NB4 (cell line): ENCODE measurements around the gene TWSG1.

Experiments used
- DNase-seq: peaks from one replicate; pipeline ENCODE4 v3.0.0; 2010; ENCODE audit warnings: low read depth
- H3K4me3 ChIP-seq: one replicate; pipeline ENCODE4 v1.5.1; 2011; ENCODE audit warnings: mild to moderate bottlenecking, low read depth, low read length, moderate library complexity
- MYC ChIP-seq: IDR thresholded peaks from 2 replicates; pipeline ENCODE4 v1.6.1; 2011; ENCODE audit warnings: low read depth, low read length
- POLR2A ChIP-seq: IDR thresholded peaks from 2 replicates; pipeline ENCODE4 v1.6.1; 2011; ENCODE audit warnings: mild to moderate bottlenecking; ENCODE audit not compliant: insufficient read length; ENCODE audit errors: extremely low read depth
- TF ChIP-seq, protein P1 (sequence below): IDR thresholded peaks from one replicate; pipeline ENCODE4 v1.5.1; 2012; ENCODE audit warnings: low read depth, low read length
- TF ChIP-seq, protein P2 (sequence below): IDR thresholded peaks from 2 replicates; pipeline ENCODE4 v1.6.1; 2011; ENCODE audit warnings: low read depth, low read length

TWSG1 gene

DNA sequence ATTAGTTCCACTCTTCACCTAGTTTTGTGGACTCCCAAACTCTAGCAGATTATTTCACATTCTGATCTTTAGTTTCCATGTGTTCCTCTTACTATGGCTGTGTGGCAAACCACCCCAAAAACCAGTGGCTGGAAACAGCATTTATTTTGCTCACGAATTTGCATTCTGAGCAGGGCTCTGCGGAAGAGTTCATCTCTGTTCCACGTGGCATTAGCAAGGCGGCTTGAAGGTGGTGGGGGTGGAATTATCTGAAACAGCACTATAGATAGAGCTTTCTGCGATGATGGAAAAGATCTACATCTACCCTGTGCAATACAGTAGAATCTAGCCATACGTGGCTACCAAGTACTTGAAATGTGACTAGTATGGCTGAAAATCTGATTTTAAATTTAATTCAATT is 5.9 kb downstream of the TWSG1 start:
- no peak for DNase-seq
- no peak for TF ChIP-seq POLR2A
- no peak overlapping the region for H3K4me3 ChIP-seq

DNA sequence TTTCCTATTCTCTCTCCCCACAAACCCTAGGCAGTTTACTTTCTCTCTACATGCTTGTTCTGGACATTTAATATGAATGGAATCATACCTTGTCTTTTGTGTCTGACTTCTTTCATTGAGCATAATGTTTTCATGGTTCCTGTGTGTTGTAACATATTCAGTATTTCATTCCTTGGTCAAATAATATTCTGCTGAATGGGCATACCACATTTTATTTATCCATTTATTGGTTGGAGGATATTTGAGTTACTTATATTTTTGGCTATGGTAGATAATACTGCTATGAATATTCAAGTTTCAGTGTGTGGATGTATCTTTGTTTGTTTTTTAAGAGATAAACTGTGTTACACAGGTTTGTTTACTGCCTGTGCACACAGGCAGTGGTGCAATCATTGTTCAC is 9.0 kb downstream of the TWSG1 start:
- H3K4me3 ChIP-seq = no peak overlapping the region
- TF ChIP-seq MYC = no peak
- TF ChIP-seq, protein P1, sequence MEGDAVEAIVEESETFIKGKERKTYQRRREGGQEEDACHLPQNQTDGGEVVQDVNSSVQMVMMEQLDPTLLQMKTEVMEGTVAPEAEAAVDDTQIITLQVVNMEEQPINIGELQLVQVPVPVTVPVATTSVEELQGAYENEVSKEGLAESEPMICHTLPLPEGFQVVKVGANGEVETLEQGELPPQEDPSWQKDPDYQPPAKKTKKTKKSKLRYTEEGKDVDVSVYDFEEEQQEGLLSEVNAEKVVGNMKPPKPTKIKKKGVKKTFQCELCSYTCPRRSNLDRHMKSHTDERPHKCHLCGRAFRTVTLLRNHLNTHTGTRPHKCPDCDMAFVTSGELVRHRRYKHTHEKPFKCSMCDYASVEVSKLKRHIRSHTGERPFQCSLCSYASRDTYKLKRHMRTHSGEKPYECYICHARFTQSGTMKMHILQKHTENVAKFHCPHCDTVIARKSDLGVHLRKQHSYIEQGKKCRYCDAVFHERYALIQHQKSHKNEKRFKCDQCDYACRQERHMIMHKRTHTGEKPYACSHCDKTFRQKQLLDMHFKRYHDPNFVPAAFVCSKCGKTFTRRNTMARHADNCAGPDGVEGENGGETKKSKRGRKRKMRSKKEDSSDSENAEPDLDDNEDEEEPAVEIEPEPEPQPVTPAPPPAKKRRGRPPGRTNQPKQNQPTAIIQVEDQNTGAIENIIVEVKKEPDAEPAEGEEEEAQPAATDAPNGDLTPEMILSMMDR = no peak
- no peak for TF ChIP-seq POLR2A
- TF ChIP-seq, protein P2, sequence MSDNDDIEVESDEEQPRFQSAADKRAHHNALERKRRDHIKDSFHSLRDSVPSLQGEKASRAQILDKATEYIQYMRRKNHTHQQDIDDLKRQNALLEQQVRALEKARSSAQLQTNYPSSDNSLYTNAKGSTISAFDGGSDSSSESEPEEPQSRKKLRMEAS = no peak
- no peak for DNase-seq

DNA sequence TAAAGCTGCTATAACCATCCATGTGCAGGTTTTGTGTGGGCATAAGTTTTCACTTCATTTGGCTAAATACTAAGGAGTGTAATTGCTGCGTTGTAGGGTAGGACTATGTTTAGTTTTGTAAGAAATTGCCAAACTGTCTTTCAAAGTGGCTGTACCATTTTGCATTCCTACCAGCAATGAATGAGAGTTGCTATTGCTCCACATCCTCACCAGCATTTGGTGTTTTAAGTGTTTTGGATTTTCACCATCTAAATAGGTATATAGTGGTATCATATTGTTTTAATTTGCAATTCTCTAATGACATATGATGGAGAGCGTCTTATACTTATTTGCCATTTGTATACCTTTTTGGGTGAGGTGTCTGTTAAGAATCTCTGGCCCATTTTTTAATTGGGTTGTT is 12.2 kb downstream of the TWSG1 start:
- TF ChIP-seq, protein P1 = no peak
- TF ChIP-seq POLR2A = no peak
- TF ChIP-seq MYC = no peak
- TF ChIP-seq, protein P2 = no peak
- DNase-seq = no peak
- H3K4me3 ChIP-seq = no peak overlapping the region

DNA sequence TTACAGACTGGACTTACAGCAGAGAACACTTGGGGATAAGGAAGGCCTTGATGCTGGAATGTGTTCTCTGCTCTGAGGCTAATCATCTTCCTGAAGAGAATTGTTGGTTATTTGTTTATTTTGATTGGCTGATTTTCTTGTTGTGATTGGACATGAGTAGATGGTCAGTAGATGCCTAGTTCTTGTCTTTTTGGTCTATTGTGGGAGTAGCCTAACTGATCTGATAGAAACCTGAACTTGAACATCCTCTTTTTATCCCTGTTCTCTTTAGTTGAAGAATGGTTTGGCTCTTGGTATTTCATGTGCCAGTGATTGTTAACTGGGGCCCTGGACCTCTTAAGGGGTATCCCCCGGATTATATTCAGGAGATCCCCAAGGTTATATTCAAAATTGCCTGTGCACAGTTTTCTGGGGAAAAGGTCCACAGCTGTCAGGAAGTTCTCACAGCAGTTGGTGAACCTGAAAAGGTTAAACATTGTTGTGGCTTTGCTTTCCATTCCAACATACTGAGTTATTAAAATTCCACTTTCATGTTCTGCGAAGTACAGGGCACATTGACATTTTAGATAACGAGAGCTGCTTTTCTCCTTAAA is 13.6 kb downstream of the TWSG1 start:
- no peak overlapping the region for H3K4me3 ChIP-seq
- TF ChIP-seq POLR2A (no peak), MYC (no peak)
- TF ChIP-seq, protein P2 = no peak
- TF ChIP-seq, protein P1 = no peak
- DNase-seq = no peak

DNA sequence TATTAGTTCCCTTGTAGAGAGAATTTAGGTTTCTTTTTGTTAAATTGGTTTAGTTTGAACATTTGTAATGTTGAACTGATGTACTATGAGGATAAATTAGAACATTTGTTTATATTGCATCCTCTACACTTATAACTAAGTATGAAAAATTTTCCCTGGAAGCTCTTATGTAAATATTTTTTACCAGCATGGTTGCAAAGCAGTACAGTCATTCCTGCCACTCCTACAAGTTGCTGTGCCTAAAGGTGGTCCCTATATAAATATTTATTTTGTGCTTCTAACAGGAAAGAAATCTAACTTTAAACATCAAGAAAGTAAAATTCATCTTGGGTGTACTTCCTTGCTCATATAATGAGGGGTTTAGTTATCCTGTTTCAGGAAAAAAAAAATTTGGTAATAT is 14.2 kb downstream of the TWSG1 start:
- TF ChIP-seq POLR2A (no peak), MYC (no peak)
- TF ChIP-seq, protein P2 = no peak
- TF ChIP-seq, protein P1 = no peak
- DNase-seq = no peak
- no peak overlapping the region for H3K4me3 ChIP-seq

DNA sequence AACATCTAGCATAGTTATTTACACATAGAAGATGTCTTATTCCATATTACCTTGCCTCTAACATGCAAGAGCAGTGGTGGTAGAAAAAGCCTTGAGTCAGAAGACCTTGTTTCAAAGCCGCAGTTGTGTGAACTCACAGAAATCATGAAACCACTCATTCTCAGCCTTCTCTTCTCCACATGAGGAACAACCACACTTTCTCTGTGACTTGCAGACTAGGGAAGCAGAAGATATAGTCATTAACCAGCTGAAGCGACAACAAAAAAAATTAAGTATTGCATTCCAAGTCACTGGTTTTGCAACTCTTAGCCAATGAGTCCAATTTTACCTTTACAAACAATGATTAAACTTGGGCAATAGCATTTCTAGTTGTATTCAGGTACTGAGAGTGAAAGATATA is 19.0 kb downstream of the TWSG1 start:
- no peak overlapping the region for H3K4me3 ChIP-seq
- TF ChIP-seq, protein P2 = no peak
- no peak for TF ChIP-seq MYC
- no peak for TF ChIP-seq POLR2A
- TF ChIP-seq, protein P1 = no peak
- DNase-seq = no peak
